Gastrocnemius medialis (tissue), 4 donors: ENCODE measurements around the gene CYS1.

Experiments used
- CTCF ChIP-seq, 5 experiments: fragments of 450-650 bp in 3 of 5; fragments of 200-600 bp in 2 of 5; sonication (generic) in 2 of 5; IDR thresholded peaks in 4 of 5; conservative IDR thresholded peaks in 1 of 5; 1 replicate in 4 of 5; 2 replicates in 1 of 5; pipeline ENCODE4 v1.5.1; 2016 to 2019; ENCODE audit warnings: antibody characterized with exemption in 5 of 5, mild to moderate bottlenecking in 3 of 5, moderate library complexity in 3 of 5
- POLR2A ChIP-seq, 2 donors: fragments of 450-650 bp; IDR thresholded peaks; one replicate each; pipeline ENCODE4 v1.6.1; 2017; ENCODE audit warnings: antibody characterized with exemption in 2 of 2, mild to moderate bottlenecking in 2 of 2, moderate library complexity in 2 of 2

GRCh38 chr2:10095175-10095574 is 15.0 kb upstream of the CYS1 start:
- no peak for TF ChIP-seq POLR2A (IDR thresholded peaks at IDR 0.05)
- no peak for TF ChIP-seq CTCF (IDR thresholded peaks at IDR 0.05 in 4 of 5, conservative IDR thresholded peaks at IDR 0.05 in 1 of 5)
